ENCODE measurements around the gene RBM6. TPM values are rescaled to one million over a fixed set of nuclear protein-coding genes. Genes with fewer than 3 reads are reported as not detected.
"Not testable (repeated sequence)": the region's sequence is repeated elsewhere in the genome, so short reads cannot be mapped to it uniquely, and the experiment has no call there.

The RBM6 gene
- total RNA-seq, 4 donors from 2014 or later, result 57.9 to 100 (median 66.9) TPM

DNA sequence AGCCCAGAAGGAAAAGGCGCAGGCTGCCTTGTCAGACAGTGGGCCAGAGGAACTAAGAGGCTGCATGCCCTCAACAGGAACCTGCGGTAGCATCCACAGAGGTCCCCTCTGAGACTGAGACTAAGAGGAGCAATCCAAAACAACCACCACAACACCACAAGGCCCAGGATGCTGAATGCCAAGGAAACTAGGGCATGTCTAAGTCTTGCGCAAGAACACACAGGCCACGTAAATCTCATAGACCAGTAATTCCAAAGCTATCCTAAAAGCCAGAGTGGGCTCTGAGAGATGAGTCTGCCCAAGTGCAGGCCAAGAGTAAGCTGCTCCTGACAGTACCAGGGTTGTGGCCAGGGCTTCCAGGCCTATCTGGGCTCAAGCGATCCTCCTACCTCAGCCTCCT lies 23.3 kb upstream of the RBM6 start:
- 95% methylated on average over 5 of the region's 5 CpGs for WGBS
- H3K27me3 ChIP-seq, result no peaks in the 10 kb centered on the region
- H3K4me1 ChIP-seq, result no peaks in the 10 kb centered on the region
- peaks cover 0 to 22% (median 20%) of the 10 kb centered on the region in 4 donors for H3K36me3 ChIP-seq
- intact Hi-C loops (cut with DNase I), result no loop called here
- DNase-seq (ENCODE audit: extremely low spot score), result no peak
- TF ChIP-seq, protein P1, sequence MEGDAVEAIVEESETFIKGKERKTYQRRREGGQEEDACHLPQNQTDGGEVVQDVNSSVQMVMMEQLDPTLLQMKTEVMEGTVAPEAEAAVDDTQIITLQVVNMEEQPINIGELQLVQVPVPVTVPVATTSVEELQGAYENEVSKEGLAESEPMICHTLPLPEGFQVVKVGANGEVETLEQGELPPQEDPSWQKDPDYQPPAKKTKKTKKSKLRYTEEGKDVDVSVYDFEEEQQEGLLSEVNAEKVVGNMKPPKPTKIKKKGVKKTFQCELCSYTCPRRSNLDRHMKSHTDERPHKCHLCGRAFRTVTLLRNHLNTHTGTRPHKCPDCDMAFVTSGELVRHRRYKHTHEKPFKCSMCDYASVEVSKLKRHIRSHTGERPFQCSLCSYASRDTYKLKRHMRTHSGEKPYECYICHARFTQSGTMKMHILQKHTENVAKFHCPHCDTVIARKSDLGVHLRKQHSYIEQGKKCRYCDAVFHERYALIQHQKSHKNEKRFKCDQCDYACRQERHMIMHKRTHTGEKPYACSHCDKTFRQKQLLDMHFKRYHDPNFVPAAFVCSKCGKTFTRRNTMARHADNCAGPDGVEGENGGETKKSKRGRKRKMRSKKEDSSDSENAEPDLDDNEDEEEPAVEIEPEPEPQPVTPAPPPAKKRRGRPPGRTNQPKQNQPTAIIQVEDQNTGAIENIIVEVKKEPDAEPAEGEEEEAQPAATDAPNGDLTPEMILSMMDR (IDR thresholded peaks at IDR 0.05), result no peak
- TF ChIP-seq POLR2A (IDR thresholded peaks at IDR 0.05; ENCODE audit: low read depth) (no peak), POLR2AphosphoS5 (IDR thresholded peaks at IDR 0.05) (no peak), EP300 (IDR thresholded peaks at IDR 0.05) (no peak)
- H3K4me3 ChIP-seq, result no peak overlapping the region
- H3K9me3 ChIP-seq, result no peaks in the 10 kb centered on the region
- no peak overlapping the region for H3K27ac ChIP-seq (replicated peaks in 1 of 4)

- 92% methylated on average over 19 of the region's 19 CpGs for WGBS
- H3K27ac ChIP-seq (replicated peaks in 1 of 4); intact Hi-C loops (cut with DNase I): not testable (repeated sequence)
These were observed 22.0 kb upstream of the RBM6 start for GRCh38 chr3:49917806-49918590.

DNA sequence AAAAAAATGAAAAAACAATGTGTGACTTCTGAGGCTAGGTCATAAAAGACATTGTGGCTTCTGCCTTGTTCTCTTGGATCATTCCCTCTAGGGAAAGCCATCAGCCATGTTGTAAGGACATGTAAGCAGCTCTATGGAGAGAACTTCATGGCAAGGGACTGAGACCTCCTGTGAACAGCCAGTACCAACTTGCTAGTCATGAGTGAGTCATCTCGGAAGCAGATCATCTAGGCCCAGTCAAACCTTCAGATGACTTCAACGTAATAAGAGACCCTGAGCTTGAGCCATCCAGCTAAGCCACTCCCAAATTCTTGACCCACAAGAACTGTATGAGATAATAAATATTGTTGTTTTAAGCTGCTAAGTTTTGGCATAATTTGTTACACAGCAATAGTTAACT lies 15.3 kb upstream of the RBM6 start:
- H3K27ac ChIP-seq (replicated peaks in 1 of 4), result no peak overlapping the region
- no peak for DNase-seq (ENCODE audit: extremely low spot score)
- no peak overlapping the region for H3K4me3 ChIP-seq
- TF ChIP-seq, protein P1 (IDR thresholded peaks at IDR 0.05), result no peak
- TF ChIP-seq POLR2AphosphoS5 (IDR thresholded peaks at IDR 0.05) (no peak), EP300 (IDR thresholded peaks at IDR 0.05) (no peak), POLR2A (IDR thresholded peaks at IDR 0.05; ENCODE audit: low read depth) (no peak)
- no peaks in the 10 kb centered on the region for H3K9me3 ChIP-seq
- 71% methylated on average over 2 of the region's 2 CpGs for WGBS
- H3K36me3 ChIP-seq, result peaks cover 0 to 10% (median 5%) of the 10 kb centered on the region in 4 donors
- H3K4me1 ChIP-seq, result peaks cover 9 to 20% (median 17%) of the 10 kb centered on the region in 4 donors
- intact Hi-C loops (cut with DNase I), result no loop called here
- no peaks in the 10 kb centered on the region for H3K27me3 ChIP-seq

More at GRCh38 chr3:49917806-49918590, 22.0 kb upstream of the RBM6 start:
- not testable (repeated sequence) for DNase-seq (ENCODE audit: extremely low spot score); H3K36me3 ChIP-seq; H3K9me3 ChIP-seq; H3K27me3 ChIP-seq; H3K4me3 ChIP-seq; H3K4me1 ChIP-seq

DNA sequence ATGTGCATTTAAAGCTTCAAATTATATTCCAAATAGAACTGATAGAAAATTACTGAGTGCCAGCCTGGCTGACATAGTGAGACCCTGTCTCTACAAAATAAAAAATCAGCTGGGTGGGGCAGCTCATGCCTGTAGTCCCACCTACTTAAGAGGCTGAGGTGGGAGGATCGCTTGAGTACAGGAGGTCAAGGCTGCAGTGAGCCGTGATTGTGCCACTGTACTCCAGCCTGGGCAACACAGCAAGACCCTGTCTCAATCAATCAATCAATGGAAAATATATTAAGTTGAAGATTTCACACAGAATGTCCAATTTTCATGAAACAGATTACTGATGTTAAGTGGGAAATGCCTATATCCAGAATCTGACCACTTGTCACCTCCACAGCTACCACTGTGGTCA lies 14.5 kb upstream of the RBM6 start:
- H3K9me3 ChIP-seq, result no peaks in the 10 kb centered on the region
- no peaks in the 10 kb centered on the region for H3K27me3 ChIP-seq
- intact Hi-C loops (cut with DNase I), result no loop called here
- H3K36me3 ChIP-seq, result peaks cover 0 to 7% (median 2%) of the 10 kb centered on the region in 4 donors
- no peak for DNase-seq (ENCODE audit: extremely low spot score)
- peaks cover 15 to 27% (median 24%) of the 10 kb centered on the region in 4 donors for H3K4me1 ChIP-seq
- no peak overlapping the region for H3K4me3 ChIP-seq
- 100% methylated on average over 2 of the region's 2 CpGs for WGBS
- TF ChIP-seq POLR2A (IDR thresholded peaks at IDR 0.05; ENCODE audit: low read depth) (no peak), POLR2AphosphoS5 (IDR thresholded peaks at IDR 0.05) (no peak), EP300 (IDR thresholded peaks at IDR 0.05) (no peak)
- TF ChIP-seq, protein P1 (IDR thresholded peaks at IDR 0.05), result no peak
- H3K27ac ChIP-seq (replicated peaks in 1 of 4), result no peak overlapping the region

GRCh38 chr3:49926117-49926728 lies 13.7 kb upstream of the RBM6 start:
- H3K27me3 ChIP-seq, result no peaks in the 10 kb centered on the region

More at GRCh38 chr3:49926117-49926728, 13.7 kb upstream of the RBM6 start:
- intact Hi-C loops (cut with DNase I), result no loop called here
- DNase-seq (ENCODE audit: extremely low spot score), result no peak
- Histone ChIP-seq H3K4me1 (peaks cover 17 to 32% (median 27%) of the 10 kb centered on the region in 4 donors), H3K9me3 (no peaks in the 10 kb centered on the region), H3K36me3 (peaks cover 0 to 7% (median 2%) of the 10 kb centered on the region in 4 donors), H3K4me3 (no peak overlapping the region), H3K27ac (replicated peaks in 1 of 4) (no peak overlapping the region)
- WGBS, result 90% methylated on average over 4 of the region's 4 CpGs
- TF ChIP-seq EP300 (IDR thresholded peaks at IDR 0.05) (no peak), POLR2A (IDR thresholded peaks at IDR 0.05; ENCODE audit: low read depth) (no peak), POLR2AphosphoS5 (IDR thresholded peaks at IDR 0.05) (no peak)
- TF ChIP-seq, protein P1 (IDR thresholded peaks at IDR 0.05), result no peak

All from esophagus muscularis mucosa (tissue), 4 donors.